Neural cell (in vitro differentiated cells): ENCODE results near the gene RNF41.

Source experiments
- CTCF ChIP-seq: fragments of 450-650 bp; IDR thresholded peaks from 2 replicates; pipeline ENCODE4 v1.5.1; 2014; ENCODE audit warnings: antibody characterized with exemption, mild to moderate bottlenecking, moderate library complexity; ENCODE audit not compliant: poor library complexity, severe bottlenecking
- EP300 ChIP-seq: fragments of 450-650 bp; conservative IDR thresholded peaks from 2 replicates; pipeline ENCODE4 v1.6.1; 2014; ENCODE audit warnings: antibody characterized with exemption, mild to moderate bottlenecking, moderate library complexity; ENCODE audit not compliant: poor library complexity, severe bottlenecking
- MXI1 ChIP-seq: fragments of 450-650 bp; conservative IDR thresholded peaks from 2 replicates; pipeline ENCODE4 v1.6.1; 2014; ENCODE audit warnings: antibody characterized with exemption, mild to moderate bottlenecking; ENCODE audit not compliant: poor library complexity, severe bottlenecking
- POLR2AphosphoS5 ChIP-seq: IDR thresholded peaks from 2 replicates; pipeline ENCODE4 v1.6.1; 2012
- TAF1 ChIP-seq: IDR thresholded peaks from 2 replicates; pipeline ENCODE4 v1.6.1; 2012; ENCODE audit warnings: low read depth

GRCh38 chr12:56256326-56256960 lies 34.7 kb upstream of the RNF41 start:
- TF ChIP-seq MXI1 (no peak), CTCF (no peak), TAF1 (no peak), POLR2AphosphoS5 (no peak), EP300 (no peak)
